Gastrocnemius medialis (tissue), 4 donors: ENCODE results near the gene C17orf78.
"Not testable (repeated sequence)": the region's sequence is repeated elsewhere in the genome, so short reads cannot be mapped to it uniquely, and the experiment has no call there.

ENCODE experiments used
- POLR2A ChIP-seq, 2 donors: fragments of 450-650 bp; IDR thresholded peaks; one replicate each; pipeline ENCODE4 v1.6.1; 2017; ENCODE audit warnings: antibody characterized with exemption in 2 of 2, mild to moderate bottlenecking in 2 of 2, moderate library complexity in 2 of 2
- TF ChIP-seq, protein P1 (sequence below), 5 experiments: fragments of 450-650 bp in 3 of 5; fragments of 200-600 bp in 2 of 5; sonication (generic) in 2 of 5; IDR thresholded peaks in 4 of 5; conservative IDR thresholded peaks in 1 of 5; 1 replicate in 4 of 5; 2 replicates in 1 of 5; pipeline ENCODE4 v1.5.1; 2016 to 2019; ENCODE audit warnings: antibody characterized with exemption in 5 of 5, mild to moderate bottlenecking in 3 of 5, moderate library complexity in 3 of 5

DNA sequence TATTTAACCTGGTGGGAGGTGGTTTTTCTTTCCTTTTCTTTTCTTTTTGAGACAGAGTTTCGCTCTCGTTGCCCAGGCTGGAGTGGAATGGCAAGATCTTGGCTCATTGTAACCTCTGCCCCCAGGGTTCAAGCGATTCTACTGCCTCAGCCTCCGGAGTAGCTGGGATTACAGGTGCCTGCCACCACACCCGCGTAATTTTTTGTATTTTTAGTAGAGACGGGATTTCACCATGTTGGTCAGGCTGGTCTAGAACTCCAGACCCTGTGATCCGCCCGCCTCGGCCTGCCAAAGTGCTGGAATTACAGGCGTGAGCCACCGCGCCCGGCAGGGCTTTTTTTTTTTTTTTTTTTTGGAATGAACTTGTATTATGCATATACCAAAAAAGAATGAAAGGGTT is 29.7 kb downstream of the C17orf78 start:
- TF ChIP-seq, protein P1, sequence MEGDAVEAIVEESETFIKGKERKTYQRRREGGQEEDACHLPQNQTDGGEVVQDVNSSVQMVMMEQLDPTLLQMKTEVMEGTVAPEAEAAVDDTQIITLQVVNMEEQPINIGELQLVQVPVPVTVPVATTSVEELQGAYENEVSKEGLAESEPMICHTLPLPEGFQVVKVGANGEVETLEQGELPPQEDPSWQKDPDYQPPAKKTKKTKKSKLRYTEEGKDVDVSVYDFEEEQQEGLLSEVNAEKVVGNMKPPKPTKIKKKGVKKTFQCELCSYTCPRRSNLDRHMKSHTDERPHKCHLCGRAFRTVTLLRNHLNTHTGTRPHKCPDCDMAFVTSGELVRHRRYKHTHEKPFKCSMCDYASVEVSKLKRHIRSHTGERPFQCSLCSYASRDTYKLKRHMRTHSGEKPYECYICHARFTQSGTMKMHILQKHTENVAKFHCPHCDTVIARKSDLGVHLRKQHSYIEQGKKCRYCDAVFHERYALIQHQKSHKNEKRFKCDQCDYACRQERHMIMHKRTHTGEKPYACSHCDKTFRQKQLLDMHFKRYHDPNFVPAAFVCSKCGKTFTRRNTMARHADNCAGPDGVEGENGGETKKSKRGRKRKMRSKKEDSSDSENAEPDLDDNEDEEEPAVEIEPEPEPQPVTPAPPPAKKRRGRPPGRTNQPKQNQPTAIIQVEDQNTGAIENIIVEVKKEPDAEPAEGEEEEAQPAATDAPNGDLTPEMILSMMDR (IDR thresholded peaks at IDR 0.05 in 4 of 5, conservative IDR thresholded peaks at IDR 0.05 in 1 of 5) = not testable (repeated sequence)
- TF ChIP-seq POLR2A (IDR thresholded peaks at IDR 0.05) = not testable (repeated sequence)
